Prostate gland (tissue), 2 donors: ENCODE data around the gene NMBR. TPM values are rescaled to one million over a fixed set of nuclear protein-coding genes. Genes with fewer than 3 reads are reported as not detected.

ENCODE experiments used
- DNase-seq: peaks from one replicate; pipeline ENCODE4 v3.0.0-alpha.2; 2019; ENCODE audit warnings: low spot score
- H3K27ac ChIP-seq, 2 donors: fragments of 200-600 bp; sonication (generic); 2 replicates each; pipeline ENCODE4 v1.5.1; 2017 to 2019
- H3K27me3 ChIP-seq: fragments of 200-600 bp; sonication (generic); replicated peaks from 2 replicates; pipeline ENCODE4 v1.5.1; 2019; ENCODE audit not compliant: insufficient read depth
- H3K36me3 ChIP-seq, 2 donors: fragments of 200-600 bp; sonication (generic); 1 replicate in 1 of 2; 2 replicates in 1 of 2; pipeline versions ENCODE4 v1.5.1 to v1.8.1; 2017 to 2019
- H3K4me1 ChIP-seq: fragments of 200-600 bp; sonication (generic); replicated peaks from 2 replicates; pipeline ENCODE4 v1.5.1; 2019
- H3K4me3 ChIP-seq, 2 donors: fragments of 200-600 bp; sonication (generic); 2 replicates each; pipeline ENCODE4 v1.5.1; 2017 to 2019
- H3K9me3 ChIP-seq: fragments of 200-600 bp; sonication (generic); 2 replicates; pipeline ENCODE4 v1.5.1; 2017
- POLR2A ChIP-seq: fragments of 450-650 bp; IDR thresholded peaks from one replicate; pipeline ENCODE4 v1.6.1; 2016; ENCODE audit warnings: antibody characterized with exemption, mild to moderate bottlenecking
- POLR2AphosphoS5 ChIP-seq: sonication (generic); formaldehyde crosslinking; IDR thresholded peaks from one replicate; pipeline ENCODE4 v1.6.1; 2017; ENCODE audit warnings: antibody characterized with exemption
- WGBS: methylation state at CpG from one replicate; pipeline ENCODE4 v1.1.5; 2018; 5-methylcytosine and 5-hydroxymethylcytosine counted together
- intact Hi-C: fragments of 100-400 bp; cut with DNase I; formaldehyde crosslinking; loops from one replicate; pipeline ENCODE4 v1.14.2; 2022
- total RNA-seq, 2 donors: library from RNA; depleted of rRNA; stranded (reverse); fragments of >200 nt; gene quantifications; one replicate each; pipeline ENCODE4 v1.1.0, GENCODE V29; 2016
- TF ChIP-seq, protein P1 (sequence below), 4 experiments: fragments of 200-600 bp in 2 of 4; fragments of 450-650 bp in 2 of 4; sonication (generic) in 2 of 4; IDR thresholded peaks; 1 replicate in 3 of 4; 2 replicates in 1 of 4; pipeline ENCODE4 v1.5.1; 2016 to 2019; ENCODE audit warnings: antibody characterized with exemption in 4 of 4, mild to moderate bottlenecking in 2 of 4, moderate library complexity in 2 of 4

The NMBR gene
- total RNA-seq, 2 donors from 2014 or later: not detected

DNA sequence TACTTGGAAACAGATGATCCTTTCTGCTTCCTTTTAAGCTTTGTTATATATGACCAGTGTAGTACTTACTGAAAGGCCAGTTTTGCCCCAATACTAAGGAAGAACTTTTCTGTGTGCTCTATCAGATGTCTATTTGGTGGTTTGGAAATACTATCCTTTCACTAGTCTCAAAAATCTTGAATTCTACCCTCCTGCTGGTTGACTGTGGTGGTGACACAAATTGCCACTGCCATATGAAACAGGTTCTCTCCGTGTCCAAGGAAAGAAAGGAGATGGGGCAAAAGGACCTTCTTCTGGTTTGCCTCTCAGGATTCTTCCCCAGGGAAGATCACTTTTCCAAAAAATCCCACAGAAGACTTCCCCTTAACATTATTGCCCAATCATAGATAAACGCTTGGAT, 8.0 kb downstream of the NMBR start:
- Histone ChIP-seq H3K4me3 (no peak overlapping the region), H3K9me3 (no peaks in the 10 kb centered on the region), H3K27ac (no peak overlapping the region), H3K4me1 (no peaks in the 10 kb centered on the region), H3K36me3 (no peaks in the 10 kb centered on the region), H3K27me3 (no peaks in the 10 kb centered on the region)
- intact Hi-C loops: no loop called here
- 43% methylated on average over 2 of the region's 2 CpGs for WGBS
- TF ChIP-seq POLR2A: no peak
- TF ChIP-seq POLR2AphosphoS5: no peak
- TF ChIP-seq, protein P1, sequence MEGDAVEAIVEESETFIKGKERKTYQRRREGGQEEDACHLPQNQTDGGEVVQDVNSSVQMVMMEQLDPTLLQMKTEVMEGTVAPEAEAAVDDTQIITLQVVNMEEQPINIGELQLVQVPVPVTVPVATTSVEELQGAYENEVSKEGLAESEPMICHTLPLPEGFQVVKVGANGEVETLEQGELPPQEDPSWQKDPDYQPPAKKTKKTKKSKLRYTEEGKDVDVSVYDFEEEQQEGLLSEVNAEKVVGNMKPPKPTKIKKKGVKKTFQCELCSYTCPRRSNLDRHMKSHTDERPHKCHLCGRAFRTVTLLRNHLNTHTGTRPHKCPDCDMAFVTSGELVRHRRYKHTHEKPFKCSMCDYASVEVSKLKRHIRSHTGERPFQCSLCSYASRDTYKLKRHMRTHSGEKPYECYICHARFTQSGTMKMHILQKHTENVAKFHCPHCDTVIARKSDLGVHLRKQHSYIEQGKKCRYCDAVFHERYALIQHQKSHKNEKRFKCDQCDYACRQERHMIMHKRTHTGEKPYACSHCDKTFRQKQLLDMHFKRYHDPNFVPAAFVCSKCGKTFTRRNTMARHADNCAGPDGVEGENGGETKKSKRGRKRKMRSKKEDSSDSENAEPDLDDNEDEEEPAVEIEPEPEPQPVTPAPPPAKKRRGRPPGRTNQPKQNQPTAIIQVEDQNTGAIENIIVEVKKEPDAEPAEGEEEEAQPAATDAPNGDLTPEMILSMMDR (IDR thresholded peaks at IDR 0.05): no peak
- no peak for DNase-seq

DNA sequence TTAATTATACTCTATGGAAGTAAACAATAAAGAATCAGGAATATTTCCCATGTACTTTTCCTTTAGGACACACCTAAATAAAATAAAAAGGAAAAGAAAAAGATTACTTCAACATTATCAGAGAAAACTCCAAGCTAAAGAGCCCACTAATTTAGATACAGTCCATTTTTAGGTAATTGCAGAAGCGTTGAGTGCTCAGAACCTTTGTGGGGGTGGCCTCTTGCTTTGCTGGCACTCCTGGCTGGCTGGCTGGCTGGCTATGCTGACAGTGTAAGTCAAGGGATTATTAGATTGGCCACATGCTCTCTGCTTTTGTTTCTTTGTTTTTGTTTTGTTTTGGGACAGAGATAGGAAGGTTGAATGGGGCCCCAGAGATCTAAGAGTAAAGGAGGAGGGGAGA, 14.3 kb downstream of the NMBR start, which contains the start of gene GJE1:
Gene GJE1 (plus strand): TSS at position 301 of the 400 bp plus-strand sequence. CDS start 234 bp downstream, outside the sequence.
- WGBS: 59% methylated on average over 1 of the region's 1 CpG
- no peaks in the 10 kb centered on the region for H3K9me3 ChIP-seq
- no peak for DNase-seq
- H3K27ac ChIP-seq: no peak within 1 kb of the TSS
- H3K27me3 ChIP-seq: no peaks in the 10 kb centered on the region
- H3K36me3 ChIP-seq: no peaks in the 10 kb centered on the region
- no peak within 1 kb of the TSS for H3K4me3 ChIP-seq
- no peaks in the 10 kb centered on the region for H3K4me1 ChIP-seq
- no peak for TF ChIP-seq POLR2A
- no peak for TF ChIP-seq POLR2AphosphoS5
- TF ChIP-seq, protein P1 (IDR thresholded peaks at IDR 0.05): no peak
- intact Hi-C loops: no loop called here

DNA sequence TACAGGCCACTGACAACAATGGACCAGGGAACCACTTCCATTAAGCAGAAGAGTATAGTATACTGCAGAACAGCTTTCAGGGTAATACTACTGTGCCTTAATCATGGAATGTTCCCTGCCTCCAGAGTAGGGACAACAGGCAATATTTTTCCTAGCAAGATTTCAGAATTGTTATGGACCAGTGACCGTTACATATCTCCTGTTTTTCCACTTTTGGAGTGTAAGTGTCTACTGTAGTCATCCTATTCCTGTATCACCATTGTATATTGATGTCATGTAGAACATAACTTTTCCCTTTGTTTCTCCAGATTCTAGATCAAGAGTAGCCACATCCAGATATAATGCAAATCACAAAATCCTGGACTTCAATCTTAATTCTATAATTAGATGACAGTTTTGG, 16.1 kb downstream of the NMBR start:
- no peak for DNase-seq
- 89% methylated on average over 1 of the region's 1 CpG for WGBS
- H3K27ac ChIP-seq: no peak overlapping the region
- TF ChIP-seq, protein P1 (IDR thresholded peaks at IDR 0.05): no peak
- TF ChIP-seq POLR2AphosphoS5 (no peak), POLR2A (no peak)
- no peaks in the 10 kb centered on the region for H3K9me3 ChIP-seq
- H3K4me1 ChIP-seq: no peaks in the 10 kb centered on the region
- intact Hi-C loops: no loop called here
- H3K4me3 ChIP-seq: no peak overlapping the region
- H3K27me3 ChIP-seq: no peaks in the 10 kb centered on the region
- no peaks in the 10 kb centered on the region for H3K36me3 ChIP-seq

DNA sequence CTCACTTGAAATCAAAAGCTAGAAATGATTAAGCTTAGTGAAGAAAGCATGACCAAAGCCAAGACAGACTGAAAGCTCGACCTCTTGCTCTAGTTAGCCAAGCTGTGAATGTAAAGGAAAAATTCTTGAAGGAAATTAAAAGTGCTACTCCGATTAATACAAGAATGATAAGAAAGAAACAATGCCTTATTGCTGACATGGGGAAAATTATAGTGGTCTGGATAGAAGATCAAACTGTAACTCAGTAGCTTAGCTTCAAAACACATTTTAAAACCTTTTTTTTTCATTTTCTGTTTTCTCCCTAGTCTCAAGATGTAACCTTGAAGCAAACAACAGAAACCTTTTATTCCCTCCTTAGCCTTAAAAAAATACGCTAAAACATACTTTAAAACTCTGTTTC, 25.6 kb downstream of the NMBR start:
- Histone ChIP-seq H3K4me1 (no peaks in the 10 kb centered on the region), H3K27ac (no peak overlapping the region), H3K9me3 (no peaks in the 10 kb centered on the region), H3K27me3 (no peaks in the 10 kb centered on the region), H3K4me3 (no peak overlapping the region), H3K36me3 (no peaks in the 10 kb centered on the region)
- WGBS: 88% methylated on average over 3 of the region's 3 CpGs
- intact Hi-C loops: no loop called here
- DNase-seq: no peak
- TF ChIP-seq POLR2AphosphoS5 (no peak), POLR2A (no peak)
- TF ChIP-seq, protein P1 (IDR thresholded peaks at IDR 0.05): no peak

DNA sequence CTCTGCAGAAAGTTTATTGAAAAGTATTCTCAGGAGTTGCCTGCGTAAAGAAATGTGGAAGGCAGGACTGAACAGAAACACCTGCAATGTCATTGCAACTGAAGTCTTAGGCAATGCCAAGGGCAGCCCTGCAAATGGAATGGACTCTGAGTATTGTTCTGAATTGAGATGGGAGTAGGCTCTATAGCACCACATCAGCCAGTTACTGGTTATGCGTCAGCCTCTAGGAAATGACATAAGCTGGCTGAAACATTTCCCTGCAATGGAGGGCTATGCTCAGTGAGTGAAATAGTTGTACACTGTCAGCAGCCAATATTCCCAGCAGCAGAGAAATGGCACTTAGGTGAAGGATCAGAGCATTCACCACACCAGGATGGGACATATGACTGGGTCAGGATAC, 28.0 kb downstream of the NMBR start:
- H3K36me3 ChIP-seq: no peaks in the 10 kb centered on the region
- no peak for DNase-seq
- H3K27me3 ChIP-seq: no peaks in the 10 kb centered on the region
- H3K4me1 ChIP-seq: no peaks in the 10 kb centered on the region
- no peak for TF ChIP-seq POLR2A
- 80% methylated on average over 2 of the region's 2 CpGs for WGBS
- intact Hi-C loops: no loop called here
- H3K4me3 ChIP-seq: no peak overlapping the region
- H3K27ac ChIP-seq: no peak overlapping the region
- H3K9me3 ChIP-seq: no peaks in the 10 kb centered on the region
